HepG2 (cell line): ENCODE results near the gene PDLIM4. TPM values are rescaled to one million over a fixed set of nuclear protein-coding genes. Genes with fewer than 3 reads are reported as not detected.

Experiments used
- ATF7-NPFF ChIP-seq: sonication (generic); formaldehyde crosslinking; IDR thresholded peaks from 2 replicates; pipeline ENCODE4 v1.8.1; 2023; ENCODE audit warnings: mild to moderate bottlenecking, low read depth, missing genetic modification reagents, moderate library complexity
- HMG20B ChIP-seq: conservative IDR thresholded peaks from 2 replicates; pipeline ENCODE4 v1.6.1; 2016; ENCODE audit warnings: missing genetic modification reagents, missing compliant biosample characterization
- KDM2A ChIP-seq: sonication (generic); formaldehyde crosslinking; IDR thresholded peaks from 2 replicates; pipeline ENCODE4 v1.4.0; 2020; ENCODE audit warnings: low read depth, missing genetic modification reagents, borderline replicate concordance
- ZBTB40 ChIP-seq, 2 experiments: fragments of 450-650 bp in 1 of 2; sonication (generic) in 1 of 2; formaldehyde crosslinking in 1 of 2; IDR thresholded peaks; 2 replicates each; pipeline versions ENCODE4 v1.6.1 to v1.8.0; 2016 to 2022; ENCODE audit warnings: antibody characterized with exemption in 1 of 2, mild to moderate bottlenecking in 1 of 2, missing genetic modification reagents in 1 of 2
- ZBTB42 ChIP-seq: sonication (generic); formaldehyde crosslinking; IDR thresholded peaks from 2 replicates; pipeline ENCODE4 v1.5.0; 2020; ENCODE audit warnings: mild to moderate bottlenecking, missing genetic modification reagents
- ZFP36 ChIP-seq: fragments of 150-350 bp; IDR thresholded peaks from 2 replicates; pipeline ENCODE4 v1.6.1; 2018; ENCODE audit warnings: borderline replicate concordance, low read length, low read depth; ENCODE audit not compliant: partially characterized antibody
- ZMYM3 ChIP-seq: sonication (generic); formaldehyde crosslinking; IDR thresholded peaks from 2 replicates; pipeline ENCODE4 v1.5.1; 2020; ENCODE audit warnings: mild to moderate bottlenecking, missing genetic modification reagents
- ZNF530 ChIP-seq: sonication (generic); formaldehyde crosslinking; IDR thresholded peaks from 2 replicates; pipeline ENCODE4 v1.5.0; 2020; ENCODE audit warnings: low read depth, mild to moderate bottlenecking, missing genetic modification reagents
- ZSCAN21 ChIP-seq: sonication (generic); formaldehyde crosslinking; IDR thresholded peaks from 2 replicates; pipeline ENCODE4 v1.8.0; 2022; ENCODE audit warnings: mild to moderate bottlenecking, missing genetic modification reagents, moderate library complexity, borderline replicate concordance
- ZXDC ChIP-seq: sonication (generic); formaldehyde crosslinking; IDR thresholded peaks from 2 replicates; pipeline ENCODE4 v1.5.0; 2020; ENCODE audit warnings: mild to moderate bottlenecking, missing genetic modification reagents
- polyA plus RNA-seq, 8 experiments: library from polyadenylated mRNA; depleted of rRNA in 3 of 8; stranded (reverse) in 7 of 8; unstranded in 1 of 8; fragments of >200 nt; fragmentation: Illumina TruSeq in 4 of 8; extraction: Trizol in 4 of 8; gene quantifications; 2 replicates each; pipeline versions ENCODE4 v1.2.1 to v1.2.3, GENCODE V29; 2011 to 2016; ENCODE audit warnings: low read depth in 4 of 8, missing spikeins in 1 of 8, mixed read lengths in 1 of 8; ENCODE audit not compliant: insufficient read depth in 1 of 8
- total RNA-seq, 5 experiments: library from RNA; depleted of rRNA; stranded (reverse); fragments of >200 nt; fragmentation: Illumina TruSeq; extraction: Trizol; gene quantifications; 2 replicates each; pipeline ENCODE4 v1.2.3, GENCODE V29; 2016; ENCODE audit warnings: low read depth in 1 of 5

Gene PDLIM4
- total and polyA plus RNA-seq, 2 of the 13 experiments (the other 11 are each of a cell fraction or from before 2014, with no cell fraction given): 1.1 to 2.3 TPM

GRCh38 chr5:132226516-132227234 lies 30.8 kb upstream of the PDLIM4 start (continued):
- no peak for TF ChIP-seq ZXDC (CRISPR knock-in tag)
- TF ChIP-seq ZFP36: peak; percentile 79
- peak; percentile 6; the same call in 1 of the 2 replicates for TF ChIP-seq KDM2A (CRISPR knock-in tag)
- no peak for TF ChIP-seq ZBTB42 (CRISPR knock-in tag)
- TF ChIP-seq ZBTB40 (IDR thresholded peaks at IDR 0.05): no peak
- no peak for TF ChIP-seq ZBTB40 (CRISPR knock-in tag; IDR thresholded peaks at IDR 0.05)
- 0 out of 2 replicates have a peak, but pooled peaks have one; percentile 63 for TF ChIP-seq ZNF530 (CRISPR knock-in tag)
- TF ChIP-seq ATF7-NPFF (CRISPR knock-in tag): 0 out of 2 replicates have a peak, but pooled peaks have one; percentile 19
- TF ChIP-seq ZSCAN21 (CRISPR knock-in tag): peak; percentile 30; the same call in 1 of the 2 replicates
- no peak for TF ChIP-seq HMG20B (CRISPR knock-in tag)
- TF ChIP-seq ZMYM3: 0 out of 2 replicates have a peak, but pooled peaks have one; percentile 52
